NK-92 treated with Interleukin-12 subunit alpha and Interleukin-12 subunit beta, amount 100 ng/mL, for 24 hours (cell line): Measurements from ENCODE around the gene ASPHD2.

Source experiments
- DNase-seq: peaks from one replicate; lab custom pipeline; 2025; lab: John Stamatoyannopoulos, UW

Gene ASPHD2

DNA sequence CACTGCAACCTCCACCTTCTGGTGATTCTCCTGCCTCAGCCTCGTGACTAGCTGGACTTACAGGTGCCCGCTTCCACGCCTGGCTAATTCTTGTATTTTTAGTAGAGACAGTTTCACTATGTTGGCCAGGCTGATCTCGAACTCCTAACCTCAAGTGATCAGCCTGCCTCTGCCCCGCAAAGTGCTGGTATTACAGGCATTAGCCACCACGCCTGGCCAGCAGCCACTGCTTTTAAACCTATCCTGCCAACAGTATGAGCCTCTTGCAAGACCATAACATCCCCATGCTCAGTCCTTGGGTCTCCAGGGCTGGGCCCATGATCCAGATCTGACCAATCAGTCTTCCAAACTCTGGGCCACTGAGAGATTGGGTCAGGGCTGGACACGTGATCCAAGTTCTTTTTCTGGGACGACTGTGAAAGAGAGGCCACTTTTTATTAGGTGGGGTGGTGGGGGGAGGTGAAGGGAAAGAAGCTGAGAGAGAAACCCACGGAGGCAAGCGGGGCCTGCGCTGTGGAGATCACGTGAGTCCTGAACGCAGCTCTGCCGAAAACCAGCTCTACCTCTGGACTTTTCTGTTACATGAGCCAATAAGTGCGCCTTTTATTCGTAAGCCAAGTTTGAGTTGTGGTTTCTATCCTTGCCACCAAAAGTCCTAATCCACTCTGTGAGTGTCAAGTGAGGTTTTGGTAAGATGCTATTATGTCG, 17.9 kb downstream of the ASPHD2 start:
- DNase-seq, result no peak

DNA sequence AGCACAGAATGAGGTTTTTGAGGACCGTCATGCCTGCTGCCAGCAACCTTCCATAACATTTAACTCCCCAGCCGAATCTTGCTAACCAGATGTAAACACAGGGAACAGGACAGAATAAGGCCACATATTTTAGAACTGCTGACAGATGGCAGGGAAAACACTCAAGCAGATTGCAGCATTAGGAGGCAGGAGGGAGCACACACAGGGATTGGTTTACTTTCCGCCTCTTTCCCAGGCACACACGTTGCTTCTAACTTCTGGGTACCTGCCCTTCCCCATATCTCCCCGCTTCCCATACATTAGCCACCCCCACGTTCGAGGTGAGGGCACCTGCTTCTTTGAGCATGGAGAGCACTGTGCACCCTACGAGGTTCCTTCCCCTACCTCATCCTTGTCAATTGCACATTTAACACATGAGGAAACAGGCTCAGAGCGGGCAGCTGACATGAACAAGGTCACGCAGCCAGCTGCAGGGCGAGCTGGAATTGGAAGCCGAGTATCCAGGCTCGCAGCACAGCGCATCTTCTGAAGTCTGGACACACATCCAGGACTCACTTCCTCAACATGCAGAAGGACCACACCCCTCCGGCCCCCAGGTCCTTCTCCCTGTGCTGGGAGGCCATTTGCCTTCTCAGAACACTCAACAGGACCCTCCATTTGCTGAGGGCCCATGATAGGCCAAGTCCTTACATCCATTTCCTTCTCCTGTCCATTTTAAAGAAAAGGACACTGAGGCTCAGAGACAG, 18.7 kb downstream of the ASPHD2 start:
- no peak for DNase-seq

DNA sequence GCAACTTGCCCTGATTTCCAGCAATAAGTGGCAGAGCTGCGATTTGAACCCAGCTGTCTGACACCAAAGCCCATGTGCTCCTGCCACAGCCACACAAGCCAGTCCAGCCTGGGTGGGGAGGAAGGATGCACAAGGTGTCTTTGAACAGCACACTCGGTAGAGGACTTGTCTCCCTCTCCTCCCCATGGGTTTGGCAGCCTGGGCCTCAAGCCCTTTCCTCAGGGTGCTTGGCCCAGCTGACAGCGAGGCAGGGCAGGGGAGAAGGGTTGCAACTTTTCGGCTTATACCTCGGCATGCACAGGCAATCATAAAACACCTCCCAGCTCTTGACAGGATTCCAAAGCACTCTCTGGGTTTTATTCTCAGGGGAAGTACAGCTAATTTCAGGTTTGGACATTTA, 19.3 kb downstream of the ASPHD2 start:
- no peak for DNase-seq

DNA sequence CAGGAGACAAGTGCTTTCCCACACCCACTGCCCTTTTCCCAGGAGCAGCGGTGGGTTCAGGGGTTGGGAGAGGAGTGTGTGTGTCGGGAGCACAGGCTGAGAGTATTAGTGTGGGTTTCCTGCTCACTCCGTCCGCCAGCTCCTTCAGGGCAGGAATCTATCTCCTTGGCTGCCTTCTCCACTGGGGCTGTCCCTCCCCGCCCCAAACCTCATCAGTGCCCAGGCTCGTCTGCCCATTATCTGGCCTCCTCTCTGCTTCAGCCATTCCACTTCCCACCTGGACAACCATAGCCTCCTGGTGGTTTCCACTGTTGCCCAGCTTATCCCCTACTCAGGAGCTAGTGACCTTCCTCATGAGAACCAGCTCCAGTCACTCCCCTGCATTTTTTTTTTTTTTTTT, 19.9 kb downstream of the ASPHD2 start:
- DNase-seq, result no peak

DNA sequence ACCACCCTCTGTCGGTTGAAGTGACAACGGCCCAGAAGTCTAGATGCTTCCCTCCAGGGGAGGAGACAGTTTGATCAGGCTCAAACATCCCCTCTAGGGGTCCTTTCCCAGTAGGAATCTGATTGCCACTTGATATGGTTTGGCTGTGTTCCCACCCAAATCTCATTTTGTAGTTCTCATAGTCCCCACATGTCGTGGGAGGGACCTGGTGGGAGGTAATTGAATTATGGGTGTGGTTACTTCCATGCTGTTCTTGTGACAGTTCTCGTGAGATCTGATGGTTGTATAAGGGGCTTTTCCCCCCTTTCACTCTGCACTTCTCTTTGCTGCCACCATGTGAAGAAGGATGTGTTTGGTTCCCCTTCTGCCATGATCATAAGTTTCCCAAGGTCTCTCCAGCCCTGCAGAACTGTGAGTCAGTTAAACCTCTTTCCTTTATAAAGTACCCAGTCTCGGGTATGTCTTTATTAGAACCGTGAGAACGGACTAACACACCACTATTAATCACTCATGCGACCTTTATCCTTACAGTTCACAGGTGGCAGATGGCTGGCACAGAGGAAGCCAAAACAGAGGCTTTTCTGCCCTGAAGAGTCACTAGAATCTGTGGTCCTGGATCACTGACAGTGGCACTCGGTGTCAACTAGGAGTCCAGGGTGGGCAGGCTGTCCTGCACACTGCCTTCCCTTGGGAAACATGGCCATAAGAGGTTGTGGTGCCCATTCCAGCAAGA, 21.6 kb downstream of the ASPHD2 start:
- DNase-seq, result no peak

DNA sequence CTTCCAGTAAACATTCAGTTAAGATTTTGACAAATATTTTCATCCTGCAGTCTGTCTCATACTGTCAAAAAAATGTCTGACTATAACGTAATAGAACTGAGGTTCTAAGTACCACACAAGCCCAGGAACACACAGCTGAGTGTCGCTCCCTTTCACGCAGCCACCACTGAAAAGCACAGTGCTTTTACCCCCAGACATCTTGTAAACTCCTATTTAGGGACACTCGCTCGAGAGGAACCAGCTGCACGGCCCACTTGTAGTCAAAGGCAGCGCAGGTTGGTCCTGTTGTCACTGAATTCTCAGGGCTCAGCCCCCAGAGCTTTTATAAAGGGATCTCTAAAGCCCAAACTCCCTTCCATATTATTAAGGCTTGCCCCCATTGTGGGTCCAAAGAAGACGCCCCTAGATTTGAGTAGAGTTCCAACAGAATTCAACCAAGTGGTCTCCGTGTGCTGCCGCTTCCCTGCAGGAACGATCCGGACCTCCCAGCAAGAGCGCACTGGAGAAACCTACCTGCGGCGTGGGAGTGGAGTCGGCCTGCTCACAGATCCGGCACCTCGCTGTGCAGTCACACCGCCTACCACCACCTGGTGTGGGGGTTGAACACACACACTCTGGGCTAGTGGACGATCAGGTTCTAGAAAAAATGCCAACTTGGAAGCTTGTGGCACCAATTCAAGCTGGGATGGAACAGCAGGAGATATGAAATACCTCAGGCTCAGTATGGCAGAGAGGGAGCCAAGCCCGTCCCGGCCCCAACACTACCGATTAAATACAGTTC, 23.4 kb downstream of the ASPHD2 start:
- DNase-seq, result no peak

DNA sequence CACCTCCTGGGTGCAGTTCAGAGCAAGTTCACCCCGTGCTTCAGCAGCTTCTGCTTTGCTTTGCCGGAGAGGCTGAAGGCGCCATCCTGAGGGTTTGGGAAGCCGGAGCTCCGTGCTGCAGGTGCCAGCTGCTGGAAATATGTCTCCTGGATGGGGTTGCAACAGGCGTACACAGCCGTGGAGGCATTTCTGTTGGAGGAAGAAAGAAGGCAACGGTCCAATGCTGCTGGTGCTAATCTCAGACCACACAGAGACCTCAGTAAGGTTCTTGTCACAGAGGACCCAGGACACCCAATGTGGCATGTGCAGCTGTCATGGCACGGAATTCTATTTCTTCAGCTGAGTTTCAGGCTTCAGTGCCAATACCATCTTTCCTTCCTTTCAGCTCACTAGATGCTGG, 24.2 kb downstream of the ASPHD2 start:
- DNase-seq, result no peak

DNA sequence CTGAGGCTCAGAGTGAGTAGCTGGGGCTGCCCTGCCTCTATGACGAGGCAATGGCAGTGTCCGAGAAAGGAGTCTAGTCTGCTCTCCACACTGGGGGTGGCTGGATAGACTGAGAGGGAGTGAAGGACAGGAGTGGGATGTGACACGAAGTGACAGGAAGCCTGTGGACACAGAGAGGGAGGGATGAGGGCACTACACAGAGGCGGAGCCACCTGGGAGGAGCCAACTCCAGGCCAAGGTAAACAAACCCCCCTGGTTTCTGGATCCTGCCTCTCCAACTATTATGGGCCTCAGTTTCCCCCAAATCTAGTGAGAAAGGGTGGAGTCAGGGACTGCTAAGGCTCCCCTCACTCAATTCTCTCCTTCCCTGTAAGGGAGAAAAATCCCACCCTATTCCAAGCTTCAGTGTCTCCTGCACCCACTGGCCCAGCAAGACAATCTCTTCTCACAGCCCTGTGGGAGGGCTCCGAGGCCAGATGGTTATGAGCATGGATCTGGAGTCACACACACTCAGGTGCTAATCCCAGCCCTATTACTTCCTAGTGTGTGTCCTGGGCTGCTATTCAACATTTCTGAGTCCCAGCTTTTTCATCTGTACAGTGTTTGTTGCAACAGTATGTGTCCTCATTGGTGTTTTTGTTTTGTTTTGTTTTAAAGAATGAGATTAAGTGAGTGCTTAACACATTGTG, 24.9 kb downstream of the ASPHD2 start:
- DNase-seq, result no peak

DNA sequence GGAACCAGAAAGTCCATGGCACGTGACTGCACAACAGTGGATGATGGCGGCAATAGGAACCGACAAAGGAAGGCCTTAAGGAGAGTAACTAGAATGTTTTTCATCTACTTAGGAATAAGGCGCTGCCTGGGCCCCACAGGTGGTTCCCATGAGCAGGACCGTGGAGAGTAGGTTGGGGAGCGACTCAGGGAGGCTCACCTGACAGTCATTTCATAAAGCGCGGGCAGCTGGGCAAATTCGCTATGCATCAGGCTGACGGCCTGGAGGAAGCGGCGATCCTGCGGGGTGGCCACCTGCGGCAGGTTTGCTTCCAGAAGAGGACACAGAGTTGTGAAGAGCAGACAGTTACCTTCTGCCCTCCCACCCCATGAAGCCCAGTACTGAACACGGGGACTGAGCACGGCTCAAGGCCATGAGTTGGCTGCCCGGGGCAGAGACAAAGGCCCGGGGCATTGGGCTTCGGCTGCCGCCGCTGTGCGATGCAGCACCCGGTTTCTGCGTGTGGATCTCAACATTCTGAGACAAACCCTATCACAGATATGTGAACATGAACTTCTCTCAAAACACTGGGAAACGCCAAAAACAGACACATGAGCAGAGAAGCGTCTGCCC, 28.7 kb downstream of the ASPHD2 start:
- DNase-seq, result no peak

DNA sequence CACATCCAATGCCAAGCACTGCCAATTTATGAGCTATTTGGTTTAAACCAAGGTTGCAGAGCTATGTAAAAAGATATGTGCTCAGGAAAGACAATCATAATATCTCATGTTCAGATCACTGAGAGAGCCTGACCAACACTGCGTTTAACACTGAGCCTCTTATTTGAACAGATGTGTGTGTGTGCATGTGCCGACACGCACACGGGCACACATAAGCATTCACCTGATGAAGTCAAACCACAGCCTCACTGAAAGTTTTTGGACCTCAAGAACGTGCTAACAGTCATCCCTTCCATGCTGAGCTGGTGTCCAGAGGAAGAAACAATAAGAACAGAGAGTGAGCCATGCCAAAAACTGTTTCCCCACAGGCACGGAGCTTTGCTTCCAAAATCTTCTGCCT, 31.1 kb downstream of the ASPHD2 start:
- no peak for DNase-seq

DNA sequence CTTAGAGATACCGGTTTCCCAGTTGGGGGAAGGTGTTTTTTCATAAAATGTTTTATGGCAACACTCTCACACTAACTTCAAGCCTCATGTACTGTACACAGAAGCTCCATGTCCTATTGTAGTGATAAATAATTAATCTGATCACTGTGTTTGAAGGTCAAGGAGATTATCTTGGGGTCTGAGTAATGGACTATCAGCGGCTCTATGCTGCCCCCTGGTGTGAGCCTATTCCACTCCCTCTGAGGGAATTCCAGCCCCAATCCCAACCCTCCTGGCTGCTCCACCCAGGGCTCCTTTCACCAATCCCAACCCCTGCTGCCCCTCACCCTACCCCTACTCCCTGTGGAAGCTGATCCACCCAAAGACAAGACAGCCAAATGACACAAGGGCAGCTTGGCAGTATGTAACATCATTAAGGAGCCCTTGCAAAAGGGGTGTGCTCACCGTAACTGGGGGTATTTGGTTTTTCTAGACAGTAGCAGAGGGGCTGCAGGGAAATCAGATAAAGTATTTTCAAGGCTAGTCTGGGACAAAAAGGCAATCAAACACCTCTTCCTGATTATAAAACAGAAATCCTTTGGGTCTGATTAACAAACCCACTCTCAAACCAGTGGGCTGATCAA, 32.2 kb downstream of the ASPHD2 start:
- DNase-seq, result no peak

DNA sequence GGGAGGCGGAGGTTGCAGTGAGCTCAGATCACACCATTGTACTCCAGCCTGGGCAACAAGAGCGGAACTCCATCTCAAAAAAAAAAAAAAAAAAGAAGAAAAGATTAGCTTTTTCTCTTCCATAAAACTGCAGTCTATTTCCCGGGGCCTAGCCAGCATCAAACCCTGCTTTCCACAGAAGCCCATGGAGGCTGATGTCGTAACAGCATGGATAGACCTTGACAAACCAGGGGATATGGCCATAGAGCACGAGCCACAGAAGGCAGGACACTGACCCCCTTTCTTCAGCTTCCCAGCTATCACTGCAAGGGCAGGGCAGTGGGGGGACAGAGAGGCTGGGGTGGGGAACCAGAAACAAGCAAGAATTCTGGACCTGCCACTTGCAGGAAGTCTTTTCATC, 33.0 kb downstream of the ASPHD2 start:
- DNase-seq, result no peak

DNA sequence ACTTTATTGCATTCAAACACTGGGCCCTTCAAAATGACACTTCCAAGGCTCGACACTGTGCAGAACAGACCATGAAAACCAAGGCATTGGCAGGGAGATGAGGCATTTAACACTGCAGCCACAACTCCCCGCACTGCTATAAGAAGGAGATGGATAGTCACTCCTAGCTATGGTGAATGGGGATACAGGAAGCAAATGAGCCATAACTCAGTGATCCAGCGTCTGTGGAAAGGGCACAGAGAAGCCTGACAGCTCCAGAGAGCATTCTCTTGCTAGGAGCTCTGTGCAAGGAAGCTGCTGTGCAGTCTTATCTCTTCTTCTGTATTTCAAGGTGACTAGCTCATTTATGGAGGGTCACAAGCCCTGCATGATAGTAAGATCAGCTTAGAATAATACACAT, 33.6 kb downstream of the ASPHD2 start:
- no peak for DNase-seq

DNA sequence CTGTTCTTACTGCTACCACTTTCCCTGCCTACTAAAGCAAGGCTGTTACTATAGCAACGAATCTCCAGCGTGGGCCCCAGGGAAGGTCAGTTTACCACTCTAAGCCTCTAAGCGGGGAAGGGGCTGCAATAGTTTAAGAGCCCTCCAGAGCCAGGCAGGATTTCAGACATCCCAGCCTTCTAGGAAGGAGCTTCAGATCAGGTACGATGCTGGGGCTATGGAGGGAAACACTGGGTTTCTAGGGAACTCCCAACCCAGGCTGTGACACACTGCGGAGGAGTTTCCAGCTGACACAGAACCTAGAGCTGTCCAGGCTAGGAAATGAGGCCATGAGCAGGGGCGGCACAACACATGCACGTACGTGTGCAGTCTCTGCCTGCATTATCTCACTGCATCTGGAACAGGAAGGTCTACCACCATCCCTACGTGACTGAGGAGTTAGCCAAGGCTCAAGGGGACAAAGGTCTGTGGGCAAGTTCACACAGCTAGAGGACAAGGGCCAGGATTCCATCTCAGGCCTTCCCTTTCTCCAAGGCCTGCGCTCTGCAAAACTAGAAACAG, 34.1 kb downstream of the ASPHD2 start:
- no peak for DNase-seq

DNA sequence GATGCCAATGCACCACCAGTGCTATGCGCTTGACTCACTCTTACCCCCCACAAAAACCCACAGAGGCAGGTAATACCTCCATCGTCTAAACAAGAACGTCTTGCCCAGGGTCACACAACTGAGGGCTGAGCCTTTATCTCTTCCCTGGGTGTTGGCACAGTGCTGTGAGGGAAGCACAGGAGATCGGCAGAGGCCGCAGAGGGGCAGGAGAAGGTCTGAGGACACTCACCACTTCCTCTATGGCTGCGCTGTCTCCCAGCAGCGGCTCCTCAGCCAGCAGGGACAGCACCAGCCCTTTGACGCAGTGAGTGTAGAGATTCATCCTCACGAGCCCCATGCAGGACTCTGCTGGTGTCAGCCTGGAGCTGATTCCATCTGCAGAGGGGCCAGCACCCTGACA, 34.6 kb downstream of the ASPHD2 start:
- no peak for DNase-seq

DNA sequence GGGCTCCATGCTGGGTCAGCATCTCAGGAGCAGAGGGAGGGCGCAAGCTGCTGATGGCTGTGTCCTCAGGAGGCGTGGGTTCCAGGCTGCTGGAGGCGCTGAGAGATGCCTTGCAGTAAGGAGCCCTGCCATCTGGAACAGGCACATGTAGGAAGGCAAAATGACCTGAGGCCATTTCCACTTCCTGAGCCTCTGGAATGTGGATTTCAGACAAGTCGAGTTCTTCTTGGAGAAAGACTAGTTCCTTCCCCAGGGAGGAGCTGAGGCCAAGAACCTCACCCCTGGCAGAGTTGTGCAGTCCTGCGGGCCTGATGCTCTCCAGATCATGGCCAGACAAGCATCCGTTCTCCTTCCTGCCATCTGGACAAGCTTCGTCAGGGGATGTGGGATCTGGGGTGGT, 35.3 kb downstream of the ASPHD2 start:
- no peak for DNase-seq

DNA sequence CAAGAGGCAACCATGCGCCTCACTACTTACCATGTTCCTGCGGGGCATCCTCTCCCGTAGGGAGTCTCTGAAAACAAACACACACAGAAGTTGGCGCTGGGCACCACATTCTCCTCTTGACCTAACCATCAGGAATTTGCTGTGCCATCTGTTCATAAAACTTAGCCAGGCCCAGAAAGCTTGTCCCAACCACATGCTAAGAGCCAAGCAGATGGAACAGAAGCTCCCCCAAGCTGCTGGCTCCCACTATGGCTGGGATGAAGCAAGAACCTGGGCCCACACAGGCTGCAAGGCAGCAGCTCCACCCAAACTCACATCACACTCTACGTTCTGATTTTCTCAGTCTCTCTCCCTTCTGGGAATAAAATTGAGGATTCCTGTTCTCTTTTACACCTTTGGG, 37.1 kb downstream of the ASPHD2 start:
- no peak for DNase-seq

DNA sequence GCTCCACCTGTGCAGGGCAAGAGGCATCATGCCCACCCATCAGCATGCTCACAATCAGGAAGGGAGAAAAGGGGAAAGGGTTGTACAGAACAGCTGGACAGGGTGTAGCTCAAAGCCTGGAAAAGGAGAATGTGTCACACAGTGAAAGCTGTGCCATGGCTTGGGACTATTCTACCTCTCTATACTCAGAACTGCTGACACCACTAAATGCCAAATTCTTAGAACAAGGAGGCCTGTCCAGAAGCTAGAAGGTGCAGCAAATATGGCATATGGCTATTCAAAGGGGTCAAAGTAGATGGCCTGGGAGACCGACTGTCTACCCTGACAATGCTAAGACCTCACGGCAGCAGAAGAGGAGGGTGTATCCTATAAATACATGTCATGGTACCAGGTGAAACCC, 41.7 kb downstream of the ASPHD2 start:
- DNase-seq, result no peak

DNA sequence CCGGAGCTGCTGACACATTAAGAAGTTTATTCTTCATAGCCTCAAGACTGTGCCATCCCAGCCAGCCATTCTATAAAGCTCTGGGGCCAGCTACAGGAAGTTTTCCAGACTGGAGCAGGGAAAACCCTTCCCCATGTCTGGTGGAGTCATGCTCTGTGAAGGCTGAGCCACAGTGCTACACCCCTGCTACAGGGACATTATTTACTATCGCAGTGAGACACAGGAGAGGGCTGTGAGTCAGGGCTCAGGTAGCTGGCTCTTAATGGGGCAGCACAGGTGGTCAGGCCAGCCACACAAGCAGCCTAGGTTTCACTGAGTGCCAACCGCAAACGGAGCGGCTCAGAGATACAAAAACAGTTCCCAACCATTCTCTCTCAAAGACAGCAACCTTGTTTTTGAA, 42.5 kb downstream of the ASPHD2 start:
- no peak for DNase-seq

DNA sequence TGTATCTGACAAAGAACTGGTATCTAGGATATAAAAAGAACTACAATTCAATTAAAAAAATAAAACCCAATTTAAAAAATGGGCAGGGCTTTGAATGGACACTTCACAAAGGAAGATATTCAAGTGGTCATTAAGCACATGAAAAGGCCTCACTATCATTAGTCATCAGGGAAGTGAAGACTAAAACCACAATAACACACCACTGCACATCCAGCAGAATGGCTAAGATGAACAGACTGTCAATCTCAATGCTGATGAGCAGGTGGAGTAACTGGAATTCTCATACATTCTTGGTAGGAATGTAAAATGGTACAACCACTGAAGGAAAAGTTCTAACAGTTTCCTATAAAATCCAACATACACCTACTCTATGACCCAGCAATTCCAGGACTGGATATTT, 45.6 kb downstream of the ASPHD2 start:
- DNase-seq, result no peak
